Gastrocnemius medialis (tissue), 4 donors: ENCODE results near the gene TSACC.

Experiments
- CTCF ChIP-seq, 5 experiments: fragments of 450-650 bp in 3 of 5; fragments of 200-600 bp in 2 of 5; sonication (generic) in 2 of 5; IDR thresholded peaks in 4 of 5; conservative IDR thresholded peaks in 1 of 5; 1 replicate in 4 of 5; 2 replicates in 1 of 5; pipeline ENCODE4 v1.5.1; 2016 to 2019; ENCODE audit warnings: antibody characterized with exemption in 5 of 5, mild to moderate bottlenecking in 3 of 5, moderate library complexity in 3 of 5
- POLR2A ChIP-seq, 2 donors: fragments of 450-650 bp; IDR thresholded peaks; one replicate each; pipeline ENCODE4 v1.6.1; 2017; ENCODE audit warnings: antibody characterized with exemption in 2 of 2, mild to moderate bottlenecking in 2 of 2, moderate library complexity in 2 of 2

GRCh38 chr1:156366378-156367166 lies 28.2 kb downstream of the TSACC start:
- TF ChIP-seq CTCF (IDR thresholded peaks at IDR 0.05 in 4 of 5, conservative IDR thresholded peaks at IDR 0.05 in 1 of 5): no peak
- TF ChIP-seq POLR2A (IDR thresholded peaks at IDR 0.05): no peak
